Fibroblast of pulmonary artery (primary cell): Measurements from ENCODE around the gene HES3.

Experiments used
- DNase-seq: peaks from one replicate; pipeline ENCODE4 v3.0.0-alpha.2; 2010; ENCODE audit warnings: low read depth
- H3K4me3 ChIP-seq: replicated peaks from 2 replicates; pipeline ENCODE4 v1.5.1; 2011; ENCODE audit warnings: low read depth, mild to moderate bottlenecking, control low read depth, low read length, moderate library complexity
- CTCF ChIP-seq: IDR thresholded peaks from 2 replicates; pipeline ENCODE4 v1.5.1; 2011; ENCODE audit warnings: mild to moderate bottlenecking, control low read depth, low read length, inconsistent platforms; ENCODE audit errors: missing control alignments

HES3 gene

GRCh38 chr1:6272452-6272851 is 28.5 kb downstream of the HES3 start:
- H3K4me3 ChIP-seq: no peak overlapping the region
- DNase-seq: no peak
- TF ChIP-seq CTCF: no peak

GRCh38 chr1:6272868-6273267 is 28.9 kb downstream of the HES3 start:
- TF ChIP-seq CTCF: no peak
- H3K4me3 ChIP-seq: no peak overlapping the region
- DNase-seq: no peak

- no peak for TF ChIP-seq CTCF
- H3K4me3 ChIP-seq: no peak overlapping the region
- DNase-seq: peak; percentile 26
Measured at GRCh38 chr1:6273380-6273891, 29.5 kb downstream of the HES3 start.

- TF ChIP-seq CTCF: no peak
- no peak overlapping the region for H3K4me3 ChIP-seq
- no peak for DNase-seq
Measured at GRCh38 chr1:6274102-6274501, 30.1 kb downstream of the HES3 start.

GRCh38 chr1:6274622-6275139 is 30.7 kb downstream of the HES3 start:
- DNase-seq: no peak
- no peak for TF ChIP-seq CTCF
- H3K4me3 ChIP-seq: no peak overlapping the region

GRCh38 chr1:6275826-6276782 is 32.1 kb downstream of the HES3 start:
- no peak for TF ChIP-seq CTCF
- peak; percentile 79 for DNase-seq
- H3K4me3 ChIP-seq: no peak overlapping the region
